Measurements from ENCODE around the gene CDC26. TPM values are rescaled to one million over a fixed set of nuclear protein-coding genes. Genes with fewer than 3 reads are reported as not detected.
"Not testable (repeated sequence)": the region's sequence is repeated elsewhere in the genome, so short reads cannot be mapped to it uniquely, and the experiment has no call there.

Gene CDC26
- polyA plus RNA-seq, 1 donor from 2014 or later, result 88.0 TPM

- H3K36me3 ChIP-seq (ENCODE audit: insufficient read depth, low read length), result no peaks in the 10 kb centered on the region
- no peak overlapping the region for H3K27ac ChIP-seq (ENCODE audit: low read length)
- no peaks in the 10 kb centered on the region for H3K9me2 ChIP-seq (ENCODE audit: insufficient read depth, low read length)
- H2AFZ ChIP-seq (ENCODE audit: low read depth, low read length), result no peak overlapping the region
- H4K20me1 ChIP-seq (ENCODE audit: insufficient read depth), result no peaks in the 10 kb centered on the region
- no peak overlapping the region for H3K9ac ChIP-seq (ENCODE audit: low read length)
- H3K9me3 ChIP-seq (ENCODE audit: low read length), result no peaks in the 10 kb centered on the region
- no peaks in the 10 kb centered on the region for H3K27me3 ChIP-seq (ENCODE audit: insufficient read depth, low read depth, low read length)
- no peak overlapping the region for H3K4me3 ChIP-seq (ENCODE audit: low read length)
- TF ChIP-seq TAF1 (IDR thresholded peaks at IDR 0.05; ENCODE audit: low read depth), result no peak
- TF ChIP-seq, protein P1, sequence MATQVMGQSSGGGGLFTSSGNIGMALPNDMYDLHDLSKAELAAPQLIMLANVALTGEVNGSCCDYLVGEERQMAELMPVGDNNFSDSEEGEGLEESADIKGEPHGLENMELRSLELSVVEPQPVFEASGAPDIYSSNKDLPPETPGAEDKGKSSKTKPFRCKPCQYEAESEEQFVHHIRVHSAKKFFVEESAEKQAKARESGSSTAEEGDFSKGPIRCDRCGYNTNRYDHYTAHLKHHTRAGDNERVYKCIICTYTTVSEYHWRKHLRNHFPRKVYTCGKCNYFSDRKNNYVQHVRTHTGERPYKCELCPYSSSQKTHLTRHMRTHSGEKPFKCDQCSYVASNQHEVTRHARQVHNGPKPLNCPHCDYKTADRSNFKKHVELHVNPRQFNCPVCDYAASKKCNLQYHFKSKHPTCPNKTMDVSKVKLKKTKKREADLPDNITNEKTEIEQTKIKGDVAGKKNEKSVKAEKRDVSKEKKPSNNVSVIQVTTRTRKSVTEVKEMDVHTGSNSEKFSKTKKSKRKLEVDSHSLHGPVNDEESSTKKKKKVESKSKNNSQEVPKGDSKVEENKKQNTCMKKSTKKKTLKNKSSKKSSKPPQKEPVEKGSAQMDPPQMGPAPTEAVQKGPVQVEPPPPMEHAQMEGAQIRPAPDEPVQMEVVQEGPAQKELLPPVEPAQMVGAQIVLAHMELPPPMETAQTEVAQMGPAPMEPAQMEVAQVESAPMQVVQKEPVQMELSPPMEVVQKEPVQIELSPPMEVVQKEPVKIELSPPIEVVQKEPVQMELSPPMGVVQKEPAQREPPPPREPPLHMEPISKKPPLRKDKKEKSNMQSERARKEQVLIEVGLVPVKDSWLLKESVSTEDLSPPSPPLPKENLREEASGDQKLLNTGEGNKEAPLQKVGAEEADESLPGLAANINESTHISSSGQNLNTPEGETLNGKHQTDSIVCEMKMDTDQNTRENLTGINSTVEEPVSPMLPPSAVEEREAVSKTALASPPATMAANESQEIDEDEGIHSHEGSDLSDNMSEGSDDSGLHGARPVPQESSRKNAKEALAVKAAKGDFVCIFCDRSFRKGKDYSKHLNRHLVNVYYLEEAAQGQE (IDR thresholded peaks at IDR 0.05; ENCODE audit: borderline replicate concordance), result no peak
- TF ChIP-seq MXI1 (conservative IDR thresholded peaks at IDR 0.05; ENCODE audit: poor library complexity, severe bottlenecking), result no peak
- TF ChIP-seq POLR2AphosphoS5 (IDR thresholded peaks at IDR 0.05), result no peak
- no peaks in the 10 kb centered on the region for H3F3A ChIP-seq (ENCODE audit: insufficient read depth, low read length, poor library complexity, severe bottlenecking)
- no peaks in the 10 kb centered on the region for H3K79me2 ChIP-seq (replicated peaks; ENCODE audit: insufficient read depth, low read length)
- no peak overlapping the region for H3K4me2 ChIP-seq (ENCODE audit: low read length)
Measured at GRCh38 chr9:113298311-113298710, 22.9 kb upstream of the CDC26 start.

DNA sequence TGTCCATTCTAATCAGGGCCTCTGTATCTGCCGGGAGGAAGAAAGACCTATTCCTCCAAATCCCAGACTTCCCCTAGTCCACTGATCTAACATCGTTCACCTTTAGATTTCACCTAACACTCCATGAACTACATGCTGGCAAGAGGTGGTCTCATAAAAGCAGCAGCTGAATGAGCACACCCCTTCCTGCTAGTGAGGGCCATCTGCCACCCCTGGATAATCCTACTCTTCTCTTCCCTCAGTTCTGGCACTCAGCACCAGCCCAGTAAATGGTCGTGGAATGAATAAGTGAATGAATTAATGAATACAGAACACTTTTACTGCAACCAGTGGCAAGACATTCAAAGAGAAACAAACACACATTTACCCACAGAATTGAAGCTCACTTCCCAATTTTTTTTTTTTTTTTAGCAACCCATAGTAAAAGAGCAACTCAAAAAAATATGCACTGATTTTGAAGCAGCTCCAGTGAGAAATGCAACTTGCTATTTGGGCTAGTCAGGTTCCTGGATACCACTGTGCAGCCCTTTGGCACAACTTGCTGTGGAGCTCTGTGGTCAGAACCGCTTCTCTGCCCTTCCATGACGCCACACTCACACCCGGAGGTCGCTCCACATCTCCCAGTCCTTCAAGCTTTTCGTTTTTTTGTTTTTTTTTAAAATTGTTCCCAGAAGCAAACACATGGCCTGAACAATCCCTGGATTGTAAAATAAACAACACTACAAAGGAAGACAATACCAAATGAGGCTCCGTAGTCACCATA is 21.6 kb upstream of the CDC26 start:
- H2AFZ ChIP-seq (ENCODE audit: low read depth, low read length), result no peak overlapping the region
- no peaks in the 10 kb centered on the region for H3K36me3 ChIP-seq (ENCODE audit: insufficient read depth, low read length)
- H3K4me3 ChIP-seq (ENCODE audit: low read length), result no peak overlapping the region
- H3K4me2 ChIP-seq (ENCODE audit: low read length), result no peak overlapping the region
- no peak overlapping the region for H3K27ac ChIP-seq (ENCODE audit: low read length)
- H3K79me2 ChIP-seq (replicated peaks; ENCODE audit: insufficient read depth, low read length), result no peaks in the 10 kb centered on the region
- H3K9me3 ChIP-seq (ENCODE audit: low read length), result no peaks in the 10 kb centered on the region
- no peaks in the 10 kb centered on the region for H3K27me3 ChIP-seq (ENCODE audit: insufficient read depth, low read depth, low read length)
- H4K20me1 ChIP-seq (ENCODE audit: insufficient read depth), result no peaks in the 10 kb centered on the region
- no peaks in the 10 kb centered on the region for H3F3A ChIP-seq (ENCODE audit: insufficient read depth, low read length, poor library complexity, severe bottlenecking)
- TF ChIP-seq EZH2 (IDR thresholded peaks at IDR 0.05; ENCODE audit: borderline replicate concordance, insufficient read depth, low read length, poor library complexity, severe bottlenecking) (no peak), POLR2AphosphoS5 (IDR thresholded peaks at IDR 0.05) (no peak), RAD21 (conservative IDR thresholded peaks at IDR 0.05) (no peak), MXI1 (conservative IDR thresholded peaks at IDR 0.05; ENCODE audit: poor library complexity, severe bottlenecking) (no peak), EP300 (conservative IDR thresholded peaks at IDR 0.05; ENCODE audit: poor library complexity, severe bottlenecking) (no peak)
- no peaks in the 10 kb centered on the region for H3K9me2 ChIP-seq (ENCODE audit: insufficient read depth, low read length)
- H3K9ac ChIP-seq (ENCODE audit: low read length), result no peak overlapping the region

GRCh38 chr9:113296247-113296646 is 20.9 kb upstream of the CDC26 start:
- not testable (repeated sequence) for H2AFZ ChIP-seq (ENCODE audit: low read depth, low read length); H3K9me3 ChIP-seq (ENCODE audit: low read length); H3K79me2 ChIP-seq (replicated peaks; ENCODE audit: insufficient read depth, low read length); H4K20me1 ChIP-seq (ENCODE audit: insufficient read depth); H3K9ac ChIP-seq (ENCODE audit: low read length); H3K36me3 ChIP-seq (ENCODE audit: insufficient read depth, low read length); H3K27ac ChIP-seq (ENCODE audit: low read length); H3K9me2 ChIP-seq (ENCODE audit: insufficient read depth, low read length); H3F3A ChIP-seq (ENCODE audit: insufficient read depth, low read length, poor library complexity, severe bottlenecking); H3K4me3 ChIP-seq (ENCODE audit: low read length); H3K27me3 ChIP-seq (ENCODE audit: insufficient read depth, low read depth, low read length); H3K4me2 ChIP-seq (ENCODE audit: low read length)

All from neural cell (in vitro differentiated cells).